Glutamatergic neuron (in vitro differentiated cells): Measurements from ENCODE around the gene CYP4F3. TPM values are rescaled to one million over a fixed set of nuclear protein-coding genes. Genes with fewer than 3 reads are reported as not detected.

Experiments
- DNase-seq: peaks from one replicate; pipeline ENCODE4 v3.0.0; 2022
- H3K27ac Mint-ChIP-seq: one replicate; pipeline ENCODE4 v1.8.0; 2020; ENCODE audit warnings: mild to moderate bottlenecking, mixed read lengths, inconsistent platforms; ENCODE audit not compliant: unreplicated experiment
- H3K27me3 Mint-ChIP-seq: one replicate; pipeline ENCODE4 v1.8.0; 2020; ENCODE audit warnings: mild to moderate bottlenecking, moderate library complexity, mixed read lengths, inconsistent platforms; ENCODE audit not compliant: unreplicated experiment
- H3K36me3 Mint-ChIP-seq: one replicate; pipeline ENCODE4 v1.8.0; 2020; ENCODE audit warnings: mild to moderate bottlenecking, mixed read lengths, inconsistent platforms; ENCODE audit not compliant: unreplicated experiment
- H3K4me1 Mint-ChIP-seq: one replicate; pipeline ENCODE4 v1.8.0; 2020; ENCODE audit warnings: mild to moderate bottlenecking, low read depth, mixed read lengths, inconsistent platforms; ENCODE audit not compliant: unreplicated experiment
- H3K4me3 Mint-ChIP-seq: one replicate; pipeline ENCODE4 v1.8.0; 2020; ENCODE audit warnings: mild to moderate bottlenecking, mixed read lengths, inconsistent platforms; ENCODE audit not compliant: unreplicated experiment
- H3K9me3 Mint-ChIP-seq: one replicate; pipeline ENCODE4 v1.8.0; 2020; ENCODE audit warnings: mild to moderate bottlenecking, moderate library complexity, mixed read lengths, inconsistent platforms; ENCODE audit not compliant: unreplicated experiment
- total RNA-seq: library from RNA; stranded (reverse); fragmentation: NEBNext Ultra II Directional; extraction: Animal tissue kit (Norgen Biotek cat#: 25700); gene quantifications from one replicate; pipeline ENCODE4 v1.2.1, GENCODE V29; 2021; ENCODE audit not compliant: unreplicated experiment
- TF ChIP-seq, protein P1 (sequence below): fragments of 200-600 bp; sonication (generic); IDR thresholded peaks from one replicate; pipeline ENCODE4 v1.5.0; 2021; ENCODE audit not compliant: partially characterized antibody, unreplicated experiment

The CYP4F3 gene
- total RNA-seq, 1 donor from 2014 or later, result not detected

DNA sequence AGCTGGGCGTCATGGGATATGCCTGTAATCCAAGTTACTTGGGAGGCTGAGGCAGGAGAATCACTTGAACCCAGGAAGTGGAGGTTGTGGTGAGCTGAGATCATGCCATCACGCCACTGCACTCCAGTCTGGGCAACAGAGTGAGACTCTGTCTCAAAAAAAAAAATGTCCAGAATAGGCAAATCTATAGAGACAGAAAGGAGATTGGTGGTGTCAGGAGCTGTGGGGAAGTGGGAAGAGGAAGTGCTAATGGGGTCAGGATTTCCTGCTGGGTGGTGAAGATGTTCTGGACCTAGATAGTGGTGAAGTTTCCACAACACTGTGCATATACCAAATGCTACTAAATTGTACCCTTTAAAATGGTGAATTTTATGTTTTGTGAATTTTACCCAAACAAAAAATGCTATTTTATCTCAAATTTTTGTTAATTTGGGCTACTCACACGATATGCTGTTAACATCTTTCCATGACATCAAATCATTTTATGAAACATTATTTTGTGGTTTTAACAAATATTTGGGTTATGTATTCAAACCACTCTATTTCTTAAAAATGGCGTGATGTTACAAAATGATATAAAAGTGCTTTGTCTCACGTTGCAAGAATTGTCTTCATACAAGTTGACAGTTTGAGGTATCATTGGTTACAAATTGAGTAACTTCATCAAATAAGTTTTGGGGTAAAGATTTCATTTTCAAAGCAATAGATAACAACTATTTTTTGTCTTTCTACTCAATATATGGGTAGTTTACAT lies 7.4 kb upstream of the CYP4F3 start:
- peaks cover 4% of the 10 kb centered on the region for H3K9me3 Mint-ChIP-seq
- H3K4me3 Mint-ChIP-seq, result no peak overlapping the region
- peaks cover 8% of the 10 kb centered on the region for H3K27me3 Mint-ChIP-seq
- H3K27ac Mint-ChIP-seq, result no peak overlapping the region
- H3K36me3 Mint-ChIP-seq, result peaks cover 6% of the 10 kb centered on the region
- TF ChIP-seq, protein P1, sequence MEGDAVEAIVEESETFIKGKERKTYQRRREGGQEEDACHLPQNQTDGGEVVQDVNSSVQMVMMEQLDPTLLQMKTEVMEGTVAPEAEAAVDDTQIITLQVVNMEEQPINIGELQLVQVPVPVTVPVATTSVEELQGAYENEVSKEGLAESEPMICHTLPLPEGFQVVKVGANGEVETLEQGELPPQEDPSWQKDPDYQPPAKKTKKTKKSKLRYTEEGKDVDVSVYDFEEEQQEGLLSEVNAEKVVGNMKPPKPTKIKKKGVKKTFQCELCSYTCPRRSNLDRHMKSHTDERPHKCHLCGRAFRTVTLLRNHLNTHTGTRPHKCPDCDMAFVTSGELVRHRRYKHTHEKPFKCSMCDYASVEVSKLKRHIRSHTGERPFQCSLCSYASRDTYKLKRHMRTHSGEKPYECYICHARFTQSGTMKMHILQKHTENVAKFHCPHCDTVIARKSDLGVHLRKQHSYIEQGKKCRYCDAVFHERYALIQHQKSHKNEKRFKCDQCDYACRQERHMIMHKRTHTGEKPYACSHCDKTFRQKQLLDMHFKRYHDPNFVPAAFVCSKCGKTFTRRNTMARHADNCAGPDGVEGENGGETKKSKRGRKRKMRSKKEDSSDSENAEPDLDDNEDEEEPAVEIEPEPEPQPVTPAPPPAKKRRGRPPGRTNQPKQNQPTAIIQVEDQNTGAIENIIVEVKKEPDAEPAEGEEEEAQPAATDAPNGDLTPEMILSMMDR, result no peak
- no peak for DNase-seq
- no peaks in the 10 kb centered on the region for H3K4me1 Mint-ChIP-seq

DNA sequence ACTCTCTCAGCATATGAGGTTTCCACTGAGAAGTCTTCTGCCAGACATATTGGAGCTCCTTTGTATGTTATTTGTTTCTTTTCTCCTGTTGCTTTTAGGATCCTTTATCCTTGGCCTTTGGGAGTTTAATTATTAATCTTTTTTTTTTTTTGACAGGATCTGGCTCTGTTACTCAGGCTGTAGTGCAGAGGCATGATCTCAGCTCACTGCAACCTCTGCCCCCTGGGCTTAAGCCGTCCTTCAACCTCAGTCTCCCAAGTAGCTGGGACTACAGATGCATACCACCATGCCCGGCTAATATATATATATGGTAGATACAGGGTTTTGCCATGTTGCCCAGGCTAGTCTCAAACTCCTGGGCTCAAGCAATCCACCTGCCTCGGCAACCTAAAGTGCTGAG lies 6.6 kb upstream of the CYP4F3 start:
- H3K36me3 Mint-ChIP-seq, result peaks cover 6% of the 10 kb centered on the region
- H3K4me1 Mint-ChIP-seq, result no peaks in the 10 kb centered on the region
- H3K27me3 Mint-ChIP-seq, result peaks cover 8% of the 10 kb centered on the region
- H3K9me3 Mint-ChIP-seq, result peaks cover 4% of the 10 kb centered on the region
- TF ChIP-seq, protein P1, result no peak
- no peak overlapping the region for H3K27ac Mint-ChIP-seq
- no peak for DNase-seq
- no peak overlapping the region for H3K4me3 Mint-ChIP-seq

DNA sequence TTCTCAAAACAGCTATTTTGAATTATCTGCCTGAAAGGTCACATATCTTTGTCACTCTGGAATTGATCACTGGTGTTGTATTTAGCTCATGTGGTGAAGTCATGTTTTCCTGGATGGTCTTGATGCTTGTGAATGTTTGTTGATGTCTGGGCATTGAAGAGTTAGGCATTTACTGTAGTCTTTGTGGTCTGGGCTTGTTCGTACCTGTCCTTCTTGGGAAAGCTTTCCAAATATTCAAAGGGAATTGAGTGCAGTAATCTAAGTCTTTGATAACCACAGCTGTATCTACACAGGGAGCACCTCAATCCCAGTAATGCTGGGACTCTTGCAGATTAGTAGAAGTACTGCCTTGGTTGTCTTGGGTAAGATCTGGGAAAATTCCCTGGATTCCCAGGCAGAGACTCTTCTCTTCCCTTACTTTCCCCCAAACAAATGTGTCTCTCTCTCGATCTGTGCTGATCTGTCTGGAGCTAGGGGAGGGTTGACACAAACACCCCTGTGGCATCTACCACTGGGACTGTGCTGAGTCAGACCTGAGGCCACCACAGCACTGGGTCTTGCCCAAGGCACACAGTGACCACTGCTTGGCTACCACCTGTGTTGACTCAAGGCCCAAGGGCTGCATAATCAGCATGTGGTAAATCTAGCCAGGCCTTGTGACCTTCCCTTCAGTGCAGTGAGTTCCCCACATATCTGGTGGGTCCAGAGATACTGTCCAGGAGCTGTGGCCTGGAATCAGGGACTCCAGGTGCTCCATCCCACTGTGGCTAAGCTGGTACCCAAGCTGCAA lies 5.5 kb upstream of the CYP4F3 start:
- TF ChIP-seq, protein P1, result no peak
- peaks cover 7% of the 10 kb centered on the region for H3K9me3 Mint-ChIP-seq

DNA sequence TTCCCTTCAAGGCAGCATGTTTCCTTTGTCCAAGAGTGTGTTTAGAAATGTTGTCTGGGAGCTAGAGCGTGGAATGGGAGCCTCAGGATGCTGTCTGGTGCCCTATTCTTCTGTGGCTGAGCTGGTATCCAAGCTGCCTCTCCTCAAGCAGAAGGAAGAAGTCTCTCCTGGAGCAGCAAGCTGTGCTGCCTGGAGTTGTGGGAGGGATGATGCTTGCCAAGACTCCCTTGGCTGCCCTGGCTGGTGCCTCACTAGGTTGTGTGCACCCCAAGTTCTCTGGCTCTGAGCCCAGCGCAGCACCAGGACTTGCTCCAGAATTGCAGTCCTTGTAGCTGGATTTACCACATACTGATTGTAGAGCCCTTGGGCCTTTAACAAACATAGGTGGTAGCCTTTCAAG lies 4.7 kb upstream of the CYP4F3 start:
- TF ChIP-seq, protein P1, result no peak
- Mint-ChIP-seq H3K27ac (no peak overlapping the region), H3K27me3 (peaks cover 7% of the 10 kb centered on the region), H3K9me3 (peaks cover 8% of the 10 kb centered on the region), H3K4me1 (no peaks in the 10 kb centered on the region), H3K4me3 (no peak overlapping the region), H3K36me3 (peaks cover 6% of the 10 kb centered on the region)
- no peak for DNase-seq

More for the DNA sequence above, 5.5 kb upstream of the CYP4F3 start:
- peaks cover 6% of the 10 kb centered on the region for H3K36me3 Mint-ChIP-seq
- no peak overlapping the region for H3K27ac Mint-ChIP-seq
- no peak for DNase-seq
- no peaks in the 10 kb centered on the region for H3K4me1 Mint-ChIP-seq
- H3K4me3 Mint-ChIP-seq, result no peak overlapping the region
- H3K27me3 Mint-ChIP-seq, result peaks cover 7% of the 10 kb centered on the region

DNA sequence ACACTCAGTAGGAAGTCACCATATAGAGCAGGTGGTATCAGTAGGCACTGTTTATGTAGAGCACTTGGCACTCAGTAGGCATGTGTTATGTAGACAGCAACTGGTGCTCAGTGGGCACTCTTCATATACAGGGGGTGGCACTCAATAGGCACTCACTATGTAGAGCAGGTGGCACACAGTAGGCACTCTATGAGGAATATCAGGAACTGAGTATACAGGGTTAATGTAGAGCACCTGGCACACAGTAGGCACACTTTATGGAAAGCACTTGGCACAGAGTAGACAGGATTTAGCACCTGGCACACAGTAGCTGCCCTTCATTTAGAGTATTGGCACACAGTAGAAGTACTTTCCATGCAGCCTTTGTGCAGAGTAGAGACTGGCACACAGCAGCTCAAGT lies 1.1 kb upstream of the CYP4F3 start:
- DNase-seq, result no peak
- Mint-ChIP-seq H3K4me3 (no peak overlapping the region), H3K4me1 (no peaks in the 10 kb centered on the region), H3K36me3 (peaks cover 4% of the 10 kb centered on the region), H3K27ac (no peak overlapping the region), H3K9me3 (peaks cover 14% of the 10 kb centered on the region), H3K27me3 (peaks cover 3% of the 10 kb centered on the region)
- TF ChIP-seq, protein P1, result no peak
